Natural killer cell (primary cell): ENCODE results near the gene C1orf159. TPM values are rescaled to one million over a fixed set of nuclear protein-coding genes. Genes with fewer than 3 reads are reported as not detected.

ENCODE experiments used
- ATAC-seq, 3 donors: fragments of 150-1000 bp in 2 of 3; fragments of 200-7000 bp in 1 of 3; cut with Tn5 transposase; 1 replicate in 1 of 3; 2 replicates in 2 of 3; pipeline ENCODE4 v1.10.0; 2021; ENCODE audit warnings: mild to moderate bottlenecking in 2 of 3, moderate library complexity in 2 of 3
- DNase-seq, 2 donors: peaks; one replicate each; pipeline versions ENCODE4 v3.0.0 to v3.0.0-alpha.2; 2013 to 2021; ENCODE audit warnings: mixed read lengths in 1 of 2
- H3K27ac ChIP-seq: one replicate; pipeline ENCODE4 v1.5.1; 2013; ENCODE audit warnings: mild to moderate bottlenecking, low read length
- H3K27me3 ChIP-seq: one replicate; pipeline ENCODE4 v1.6.1; 2013; ENCODE audit warnings: low read length; ENCODE audit not compliant: control insufficient read depth, insufficient read depth
- H3K36me3 ChIP-seq: one replicate; pipeline ENCODE4 v1.6.1; 2013; ENCODE audit warnings: low read length; ENCODE audit not compliant: control insufficient read depth, insufficient read depth
- H3K4me1 ChIP-seq: one replicate; pipeline ENCODE4 v1.6.1; 2013; ENCODE audit warnings: low read length; ENCODE audit not compliant: control insufficient read depth, insufficient read depth
- H3K4me3 ChIP-seq: one replicate; pipeline ENCODE4 v1.5.1; 2013; ENCODE audit warnings: low read length
- H3K9me3 ChIP-seq: one replicate; pipeline ENCODE4 v1.6.1; 2013; ENCODE audit warnings: low read length; ENCODE audit not compliant: control insufficient read depth, insufficient read depth
- H3K27ac Mint-ChIP-seq, 2 donors: one replicate each; pipeline ENCODE4 v1.8.0; 2022; ENCODE audit warnings: mild to moderate bottlenecking in 2 of 2, mixed read lengths in 2 of 2, moderate library complexity in 1 of 2
- H3K27me3 Mint-ChIP-seq, 2 donors: one replicate each; pipeline ENCODE4 v1.8.0; 2022; ENCODE audit warnings: low read depth in 2 of 2, mixed read lengths in 2 of 2
- H3K36me3 Mint-ChIP-seq: one replicate; pipeline ENCODE4 v1.8.0; 2022; ENCODE audit warnings: mixed read lengths
- H3K4me1 Mint-ChIP-seq, 2 donors: one replicate each; pipeline ENCODE4 v1.8.0; 2022; ENCODE audit warnings: mixed read lengths in 2 of 2
- H3K4me3 Mint-ChIP-seq: one replicate; pipeline ENCODE4 v1.8.0; 2022; ENCODE audit warnings: mild to moderate bottlenecking, moderate library complexity, mixed read lengths
- H3K9me3 Mint-ChIP-seq, 2 donors: one replicate each; pipeline ENCODE4 v1.8.0; 2022; ENCODE audit warnings: mixed read lengths in 2 of 2
- WGBS: methylation state at CpG from one replicate; pipeline ENCODE4 v1.1.7; 2013; ENCODE audit warnings: missing lambda C conversion rate; ENCODE audit not compliant: insufficient coverage; 5-methylcytosine and 5-hydroxymethylcytosine counted together
- intact Hi-C: fragments of 100-400 bp; cut with micrococcal nuclease; formaldehyde crosslinking; loops from one replicate; pipeline ENCODE4 v1.14.2; 2022
- total RNA-seq, 4 donors: library from RNA; stranded (reverse); fragments of 120-200 nt in 1 of 4; gene quantifications; one replicate each; pipeline versions ENCODE4 v1.2.3 to v1.2.4, GENCODE V29; 2013 to 2022
- TF ChIP-seq, protein P1 (sequence below): fragments of 200-600 bp; IDR thresholded peaks from one replicate; pipeline ENCODE4 v1.8.0; 2022; ENCODE audit warnings: antibody characterized with exemption

Gene C1orf159
- total RNA-seq, 3 donors from 2014 or later (not counting 1 experiment from before 2014, with no cell fraction given) = 19.6 to 25.1 (median 21.5) TPM

DNA sequence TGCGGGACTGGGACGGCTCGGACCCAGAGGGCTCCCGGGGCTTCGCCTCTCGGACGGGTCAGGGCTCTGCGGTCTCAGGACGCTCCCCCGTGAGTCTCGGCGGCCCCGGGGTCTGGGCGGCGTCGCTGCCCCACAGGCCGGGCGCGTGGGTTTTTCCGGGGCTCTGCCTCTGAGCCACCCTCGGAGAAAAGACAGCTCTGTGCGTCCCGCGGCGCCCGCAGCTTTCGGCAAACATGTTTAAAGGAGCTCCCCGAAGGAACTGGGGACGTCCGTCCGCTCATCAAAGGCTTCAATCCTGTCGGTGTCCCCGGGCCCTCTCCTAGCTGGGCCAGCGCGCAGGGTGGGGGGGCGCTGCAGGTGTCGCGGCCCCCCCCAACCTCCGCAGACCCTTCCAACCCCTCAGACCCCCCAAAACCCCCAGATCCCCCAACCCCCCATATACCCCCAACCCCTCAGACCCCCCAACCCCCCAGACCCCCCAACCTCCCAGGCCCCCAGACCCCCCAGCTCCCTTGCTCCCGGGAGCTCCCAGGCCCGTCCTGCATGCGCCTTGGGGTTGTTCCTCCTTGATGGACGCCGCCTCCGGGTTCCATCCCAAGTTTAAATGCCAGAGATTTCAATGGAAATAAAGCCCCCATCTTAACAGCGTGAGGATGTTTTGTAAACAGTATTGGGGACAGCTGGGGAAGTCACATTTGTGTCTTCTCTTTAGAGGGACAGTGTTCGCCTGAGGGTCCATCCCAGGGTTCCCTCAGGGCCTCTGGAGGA lies 996 bp upstream of the C1orf159 start:
- Histone ChIP-seq H3K9me3 (peaks cover 7% of the 10 kb centered on the region), H3K36me3 (no peaks in the 10 kb centered on the region), H3K27me3 (peaks cover 2% of the 10 kb centered on the region), H3K4me1 (peaks cover 19% of the 10 kb centered on the region), H3K4me3 (peak overlapping the region; percentile 13), H3K27ac (no peak overlapping the region)
- DNase-seq (peak; percentile 44 to 66), ATAC-seq (peak in 2 of 3 donors; percentile 1 to 4)
- peaks cover 0 to 12% of the 10 kb centered on the region in 2 donors for H3K4me1 Mint-ChIP-seq
- peaks cover 0 to 3% of the 10 kb centered on the region in 2 donors for H3K27me3 Mint-ChIP-seq
- H3K4me3 Mint-ChIP-seq = peak overlapping the region; percentile 53
- H3K36me3 Mint-ChIP-seq = no peaks in the 10 kb centered on the region
- TF ChIP-seq, protein P1, sequence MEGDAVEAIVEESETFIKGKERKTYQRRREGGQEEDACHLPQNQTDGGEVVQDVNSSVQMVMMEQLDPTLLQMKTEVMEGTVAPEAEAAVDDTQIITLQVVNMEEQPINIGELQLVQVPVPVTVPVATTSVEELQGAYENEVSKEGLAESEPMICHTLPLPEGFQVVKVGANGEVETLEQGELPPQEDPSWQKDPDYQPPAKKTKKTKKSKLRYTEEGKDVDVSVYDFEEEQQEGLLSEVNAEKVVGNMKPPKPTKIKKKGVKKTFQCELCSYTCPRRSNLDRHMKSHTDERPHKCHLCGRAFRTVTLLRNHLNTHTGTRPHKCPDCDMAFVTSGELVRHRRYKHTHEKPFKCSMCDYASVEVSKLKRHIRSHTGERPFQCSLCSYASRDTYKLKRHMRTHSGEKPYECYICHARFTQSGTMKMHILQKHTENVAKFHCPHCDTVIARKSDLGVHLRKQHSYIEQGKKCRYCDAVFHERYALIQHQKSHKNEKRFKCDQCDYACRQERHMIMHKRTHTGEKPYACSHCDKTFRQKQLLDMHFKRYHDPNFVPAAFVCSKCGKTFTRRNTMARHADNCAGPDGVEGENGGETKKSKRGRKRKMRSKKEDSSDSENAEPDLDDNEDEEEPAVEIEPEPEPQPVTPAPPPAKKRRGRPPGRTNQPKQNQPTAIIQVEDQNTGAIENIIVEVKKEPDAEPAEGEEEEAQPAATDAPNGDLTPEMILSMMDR = no peak
- intact Hi-C loops = loop anchor here (5.0 kb wide), 1 partner anchor 155 kb away; the partner anchor contains the start of gene UBE2J2
- peaks cover 0 to 3% of the 10 kb centered on the region in 2 donors for H3K9me3 Mint-ChIP-seq
- 13% methylated on average over 43 of the region's 47 CpGs for WGBS
- no peak overlapping the region for H3K27ac Mint-ChIP-seq

DNA sequence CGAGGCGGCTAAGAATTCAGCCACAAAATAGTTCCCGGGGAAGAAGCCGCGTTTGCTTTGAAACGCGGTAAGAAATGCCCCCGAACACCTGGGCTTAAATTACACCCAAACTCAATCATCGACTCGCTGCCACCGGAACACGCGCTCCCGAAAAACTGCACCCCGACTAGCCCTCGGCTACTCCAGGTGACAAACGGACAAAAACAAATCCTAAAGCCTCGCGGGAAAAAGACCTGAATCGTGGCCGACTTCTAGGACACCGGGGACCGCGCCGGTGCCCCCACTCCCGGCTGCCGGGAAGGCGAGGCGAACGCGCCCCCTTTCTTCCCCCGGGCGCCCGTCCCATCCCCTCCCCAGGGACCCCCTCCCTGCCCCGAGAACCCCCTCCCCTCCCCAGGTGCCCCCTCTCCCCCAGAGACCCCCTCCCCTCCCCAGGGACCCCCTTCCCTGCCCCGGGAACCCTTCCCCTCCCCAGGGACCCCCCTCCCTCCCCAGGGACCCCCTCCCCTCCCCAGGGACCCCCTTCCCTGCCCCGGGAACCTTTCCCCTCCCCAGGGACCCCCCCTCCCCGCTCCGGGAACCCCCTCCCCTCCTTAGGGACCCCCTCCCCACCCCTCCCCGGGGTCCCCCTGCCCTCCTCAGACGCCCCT lies 628 bp downstream of the C1orf159 start:
- peak overlapping the region in 1 of 2 donors; percentile 95 for H3K27ac Mint-ChIP-seq

DNA sequence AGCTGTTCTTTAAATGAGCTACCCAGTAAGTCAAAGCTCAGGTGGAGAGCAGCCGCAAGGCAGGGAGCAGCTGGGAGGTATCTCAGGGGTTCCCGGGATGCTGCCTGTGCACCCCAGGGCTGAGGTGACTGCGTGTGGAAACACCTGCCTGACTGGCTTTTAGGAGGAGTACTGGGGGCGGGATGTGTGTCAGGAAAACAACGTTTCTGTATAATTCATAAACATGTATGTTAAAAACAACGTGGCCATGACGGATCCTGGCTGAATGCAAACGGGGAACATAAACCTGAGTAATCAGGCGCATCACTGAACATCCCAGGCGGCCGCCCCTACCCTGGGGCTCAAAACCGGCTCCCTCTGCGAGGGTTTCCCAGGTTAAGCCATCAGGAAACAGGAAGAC lies 1.5 kb downstream of the C1orf159 start:
- DNase-seq (no peak), ATAC-seq (no peak)
- H3K27me3 Mint-ChIP-seq = peaks cover 0 to 3% of the 10 kb centered on the region in 2 donors
- peaks cover 0 to 3% of the 10 kb centered on the region in 2 donors for H3K9me3 Mint-ChIP-seq
- H3K36me3 ChIP-seq = no peaks in the 10 kb centered on the region
- H3K4me3 ChIP-seq = no peak overlapping the region
- peaks cover 2% of the 10 kb centered on the region for H3K27me3 ChIP-seq
- H3K27ac ChIP-seq = no peak overlapping the region
- peak overlapping the region in 1 of 2 donors; percentile 11 for H3K27ac Mint-ChIP-seq
- TF ChIP-seq, protein P1 = no peak
- intact Hi-C loops = no loop called here
- H3K36me3 Mint-ChIP-seq = no peaks in the 10 kb centered on the region
- H3K9me3 ChIP-seq = peaks cover 7% of the 10 kb centered on the region
- peak overlapping the region; percentile 55 for H3K4me3 Mint-ChIP-seq
- peaks cover 16% of the 10 kb centered on the region for H3K4me1 ChIP-seq
- WGBS = 95% methylated on average over 13 of the region's 13 CpGs
- peaks cover 0 to 12% of the 10 kb centered on the region in 2 donors for H3K4me1 Mint-ChIP-seq

More for the DNA sequence above, 628 bp downstream of the C1orf159 start:
- Mint-ChIP-seq H3K27me3 (peaks cover 0 to 3% of the 10 kb centered on the region in 2 donors), H3K9me3 (peaks cover 0 to 3% of the 10 kb centered on the region in 2 donors), H3K36me3 (no peaks in the 10 kb centered on the region), H3K4me3 (peak overlapping the region; percentile 55), H3K4me1 (peaks cover 0 to 12% of the 10 kb centered on the region in 2 donors)
- DNase-seq (peak in 1 of 2 donors; percentile 19), ATAC-seq (no peak)
- intact Hi-C loops = loop anchor here (5.0 kb wide), 1 partner anchor 157 kb away; the partner anchor contains the start of gene UBE2J2
- Histone ChIP-seq H3K4me3 (no peak overlapping the region), H3K4me1 (peaks cover 16% of the 10 kb centered on the region), H3K9me3 (peaks cover 7% of the 10 kb centered on the region), H3K27ac (no peak overlapping the region), H3K27me3 (peaks cover 2% of the 10 kb centered on the region), H3K36me3 (no peaks in the 10 kb centered on the region)
- TF ChIP-seq, protein P1 = no peak
- 10% methylated on average over 33 of the region's 41 CpGs for WGBS
